ENCODE data around the gene SMYD3. TPM values are rescaled to one million over a fixed set of nuclear protein-coding genes. Genes with fewer than 3 reads are reported as not detected.

The SMYD3 gene
- total and polyA plus RNA-seq, 2 of the 4 experiments (the other 2 are of a cell fraction): 26.5 to 37.6 TPM

GRCh38 chr1:246083416-246083815 lies 423.7 kb downstream of the SMYD3 start:
- Histone ChIP-seq H3K23ac (ENCODE audit: low read depth, low read length) (no peak overlapping the region), H2BK120ac (ENCODE audit: low read depth, low read length) (no peak overlapping the region), H3K79me1 (ENCODE audit: low read depth in 1 of 2, low read length in 2 of 2) (no peaks in the 10 kb centered on the region; a peak in 1 of 4 replicates), H3K27me3 (ENCODE audit: control insufficient read depth, insufficient read depth, low read length) (no peaks in the 10 kb centered on the region), H2AFZ (replicated peaks; ENCODE audit: low read length, poor library complexity) (no peak overlapping the region), H3K4me3 (ENCODE audit: insufficient read depth, low read depth, low read length) (no peak overlapping the region), H3K14ac (replicated peaks; ENCODE audit: low read depth, low read length) (no peak overlapping the region), H3K56ac (ENCODE audit: extremely low read depth, insufficient read depth, low read length) (no peak overlapping the region), H3K4me1 (ENCODE audit: control insufficient read depth, insufficient read depth, low read length) (no peaks in the 10 kb centered on the region), H3K9me3 (ENCODE audit: control insufficient read depth, insufficient read depth, low read length) (peaks cover 3% of the 10 kb centered on the region; the same call in 1 of the 2 replicates), H2AK5ac (ENCODE audit: low read depth, low read length) (no peak overlapping the region), H2AK9ac (replicated peaks; ENCODE audit: low read depth, low read length, poor library complexity) (no peak overlapping the region), H4K20me1 (ENCODE audit: insufficient read depth, low read length) (no peaks in the 10 kb centered on the region), H3K9ac (ENCODE audit: low read depth, low read length) (no peak overlapping the region), H3K27ac (ENCODE audit: insufficient read depth, low read length) (no peak overlapping the region), H2BK5ac (ENCODE audit: low read depth, low read length, poor library complexity, severe bottlenecking) (no peak overlapping the region), H4K91ac (ENCODE audit: insufficient read depth, low read depth, low read length) (no peak overlapping the region), H3K9me1 (ENCODE audit: insufficient read depth, low read length) (no peaks in the 10 kb centered on the region), H3K36me3 (ENCODE audit: control insufficient read depth, insufficient read depth, low read length) (0 out of 2 replicates have a peak, but pooled peaks cover 2% of the 10 kb centered on the region), H2BK15ac (ENCODE audit: low read depth, low read length) (no peak overlapping the region), H3K4ac (ENCODE audit: low read depth, low read length) (no peak overlapping the region), H2BK20ac (ENCODE audit: low read depth, low read length) (no peak overlapping the region), H3K4me2 (ENCODE audit: low read depth, low read length) (no peak overlapping the region), H4K8ac (ENCODE audit: low read depth in 2 of 2, low read length in 2 of 2) (no peak overlapping the region), H4K5ac (ENCODE audit: low read depth, low read length) (no peak overlapping the region), H3K18ac (ENCODE audit: low read depth, low read length) (no peak overlapping the region)
- intact Hi-C loops (cut with micrococcal nuclease): no loop called here
- POLR2A ChIA-PET (ENCODE audit: unreplicated experiment): no interaction called here
- ATAC-seq (ENCODE audit: low read depth) (no peak), DNase-seq (no peak)
- CTCF ChIA-PET: no interaction called here
- TF ChIP-seq RFX5 (IDR thresholded peaks at IDR 0.05; ENCODE audit: low read depth, low read length) (no peak), BHLHE40 (IDR thresholded peaks at IDR 0.05; ENCODE audit: low read depth, low read length) (no peak), CTCF (conservative IDR thresholded peaks at IDR 0.05; ENCODE audit: low read depth, low read length) (no peak), NFE2L2 (IDR thresholded peaks at IDR 0.05; ENCODE audit: low read depth, low read length) (no peak), MAFK (IDR thresholded peaks at IDR 0.05; ENCODE audit: low read depth, low read length) (no peak), CHD1 (IDR thresholded peaks at IDR 0.05; ENCODE audit: low read depth, low read length) (no peak), SMC3 (IDR thresholded peaks at IDR 0.05; ENCODE audit: low read depth, low read length) (no peak), MXI1 (IDR thresholded peaks at IDR 0.05; ENCODE audit: borderline replicate concordance, low read depth, low read length) (no peak), RCOR1 (IDR thresholded peaks at IDR 0.05; ENCODE audit: insufficient replicate concordance, low read length) (no peak), RAD21 (IDR thresholded peaks at IDR 0.05; ENCODE audit: low read length) (no peak), FOS (IDR thresholded peaks at IDR 0.05; ENCODE audit: low read depth, low read length) (no peak), CEBPB (IDR thresholded peaks at IDR 0.05; ENCODE audit: low read depth, low read length) (no peak), MAZ (IDR thresholded peaks at IDR 0.05; ENCODE audit: borderline replicate concordance, low read depth, low read length) (no peak), USF2 (IDR thresholded peaks at IDR 0.05; ENCODE audit: low read depth, low read length) (no peak)
- TF ChIP-seq, protein P1, sequence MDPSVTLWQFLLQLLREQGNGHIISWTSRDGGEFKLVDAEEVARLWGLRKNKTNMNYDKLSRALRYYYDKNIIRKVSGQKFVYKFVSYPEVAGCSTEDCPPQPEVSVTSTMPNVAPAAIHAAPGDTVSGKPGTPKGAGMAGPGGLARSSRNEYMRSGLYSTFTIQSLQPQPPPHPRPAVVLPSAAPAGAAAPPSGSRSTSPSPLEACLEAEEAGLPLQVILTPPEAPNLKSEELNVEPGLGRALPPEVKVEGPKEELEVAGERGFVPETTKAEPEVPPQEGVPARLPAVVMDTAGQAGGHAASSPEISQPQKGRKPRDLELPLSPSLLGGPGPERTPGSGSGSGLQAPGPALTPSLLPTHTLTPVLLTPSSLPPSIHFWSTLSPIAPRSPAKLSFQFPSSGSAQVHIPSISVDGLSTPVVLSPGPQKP (IDR thresholded peaks at IDR 0.05; ENCODE audit: borderline replicate concordance, low read depth, low read length): no peak
- no TSS peak for BruUV-seq (replicated peaks)
- dilution Hi-C loops (cut with HindIII; ENCODE audit: low sequenced_read_pairs, unreplicated experiment): no loop called here
- WGBS, 2 experiments (ENCODE audit: extremely low coverage in 2 of 2, insufficient read length in 1 of 2): no CpG with 5 or more reads among the region's 9 CpGs
- in situ Hi-C loops (cut with MboI; ENCODE audit: low sequenced_read_pairs): no loop called here
